Effector memory CD8-positive, alpha-beta T cell (primary cell): ENCODE data around the gene AFF3.
A peak's percentile ranks its signal among the peaks of the same experiment; 100 is the strongest.
"Not testable (repeated sequence)": the region's sequence is repeated elsewhere in the genome, so short reads cannot be mapped to it uniquely, and the experiment has no call there.

ENCODE experiments used
- ATAC-seq: fragments of 150-1000 bp; cut with Tn5 transposase; replicated peaks from 2 replicates; pipeline ENCODE4 v1.10.0; 2021; ENCODE audit warnings: mild to moderate bottlenecking, moderate library complexity
- DNase-seq, 3 experiments: peaks; one replicate each; pipeline ENCODE4 v3.0.0; 2021
- H3K27ac Mint-ChIP-seq, 2 donors: one replicate each; pipeline ENCODE4 v1.8.0; 2022; ENCODE audit warnings: mild to moderate bottlenecking in 2 of 2, mixed read lengths in 2 of 2, moderate library complexity in 2 of 2
- H3K27me3 Mint-ChIP-seq, 2 donors: one replicate each; pipeline ENCODE4 v1.8.0; 2022; ENCODE audit warnings: mixed read lengths in 2 of 2
- H3K36me3 Mint-ChIP-seq: one replicate; pipeline ENCODE4 v1.8.0; 2022; ENCODE audit warnings: mild to moderate bottlenecking, moderate library complexity, mixed read lengths; ENCODE audit not compliant: insufficient read depth
- H3K4me1 Mint-ChIP-seq, 2 donors: one replicate each; pipeline ENCODE4 v1.8.0; 2022; ENCODE audit warnings: low read depth in 2 of 2, mixed read lengths in 2 of 2
- H3K4me3 Mint-ChIP-seq, 2 donors: one replicate each; pipeline ENCODE4 v1.8.0; 2022; ENCODE audit warnings: mild to moderate bottlenecking in 2 of 2, mixed read lengths in 2 of 2, moderate library complexity in 2 of 2
- H3K9me3 Mint-ChIP-seq, 2 donors: one replicate each; pipeline ENCODE4 v1.8.0; 2022; ENCODE audit warnings: mixed read lengths in 2 of 2

Gene AFF3

GRCh38 chr2:100109986-100110613 lies 32.3 kb downstream of the AFF3 start:
- no peaks in the 10 kb centered on the region for H3K36me3 Mint-ChIP-seq
- no peak overlapping the region for H3K4me3 Mint-ChIP-seq
- peaks cover 30 to 44% of the 10 kb centered on the region in 2 donors for H3K27me3 Mint-ChIP-seq
- H3K9me3 Mint-ChIP-seq: no peaks in the 10 kb centered on the region
- ATAC-seq (no peak), DNase-seq (no peak)
- no peak overlapping the region for H3K27ac Mint-ChIP-seq
- peaks cover 4 to 5% of the 10 kb centered on the region in 2 donors for H3K4me1 Mint-ChIP-seq

DNA sequence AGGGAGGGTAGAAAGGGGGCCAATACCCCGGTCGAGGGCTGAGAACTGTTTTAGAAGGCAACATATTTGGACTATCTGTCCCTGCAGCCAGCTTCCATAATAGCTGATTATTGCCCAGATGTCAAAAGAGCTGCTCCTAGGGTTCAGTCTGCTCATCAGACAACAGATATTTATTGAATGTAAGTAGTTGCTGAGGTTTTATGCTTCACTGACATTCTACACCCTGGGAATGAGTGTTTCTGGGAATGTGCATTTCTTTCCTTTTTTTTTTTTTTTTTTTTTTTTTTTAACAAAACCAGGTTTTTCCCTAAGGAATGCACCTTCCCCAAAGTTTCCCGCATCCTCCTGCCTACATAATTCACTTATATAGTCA lies 33.8 kb downstream of the AFF3 start:
- not testable (repeated sequence) for H3K4me3 Mint-ChIP-seq, ATAC-seq, DNase-seq, H3K27ac Mint-ChIP-seq, H3K9me3 Mint-ChIP-seq, H3K36me3 Mint-ChIP-seq, H3K4me1 Mint-ChIP-seq
- H3K27me3 Mint-ChIP-seq: peaks cover 30 to 44% of the 10 kb centered on the region in 2 donors

DNA sequence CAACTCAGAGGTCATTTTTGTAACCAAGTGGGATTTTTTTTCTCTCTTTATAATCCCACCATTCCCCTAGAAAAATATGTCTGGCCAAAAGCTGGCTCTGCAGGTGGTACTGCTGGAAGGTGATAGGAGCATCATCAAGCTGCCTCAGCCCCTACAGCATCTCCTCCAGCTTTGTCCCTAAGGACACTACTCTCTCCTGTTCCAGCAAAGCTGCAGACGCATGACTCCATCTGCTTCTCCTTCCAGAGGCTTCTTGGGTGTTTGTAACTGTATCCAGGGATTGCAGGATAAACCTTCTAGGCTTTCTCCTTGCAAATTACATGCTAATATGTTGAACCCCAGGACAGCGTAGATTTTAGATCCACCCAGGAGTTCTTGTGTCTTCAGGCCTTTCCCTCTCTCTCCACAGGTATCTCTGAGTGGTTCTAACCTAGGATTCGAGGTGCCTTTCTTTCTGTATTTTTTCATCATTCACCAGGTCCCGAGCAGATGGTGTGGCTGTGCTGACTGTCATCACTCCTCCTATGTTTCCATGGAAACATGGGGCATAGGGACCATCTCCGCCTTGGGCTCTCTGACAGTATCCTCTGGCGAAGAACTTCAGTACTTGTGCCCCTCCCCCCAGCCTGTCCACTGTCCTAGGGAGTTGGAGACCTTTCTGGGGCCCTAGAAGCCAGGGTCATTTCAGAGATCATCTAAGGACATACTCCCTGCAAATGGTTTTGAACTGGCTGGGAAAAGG lies 34.3 kb downstream of the AFF3 start:
- H3K36me3 Mint-ChIP-seq: no peaks in the 10 kb centered on the region
- peaks cover 4 to 5% of the 10 kb centered on the region in 2 donors for H3K4me1 Mint-ChIP-seq
- peaks cover 30 to 44% of the 10 kb centered on the region in 2 donors for H3K27me3 Mint-ChIP-seq
- DNase-seq (no peak), ATAC-seq (no peak)
- no peaks in the 10 kb centered on the region for H3K9me3 Mint-ChIP-seq
- H3K4me3 Mint-ChIP-seq: no peak overlapping the region
- no peak overlapping the region for H3K27ac Mint-ChIP-seq

DNA sequence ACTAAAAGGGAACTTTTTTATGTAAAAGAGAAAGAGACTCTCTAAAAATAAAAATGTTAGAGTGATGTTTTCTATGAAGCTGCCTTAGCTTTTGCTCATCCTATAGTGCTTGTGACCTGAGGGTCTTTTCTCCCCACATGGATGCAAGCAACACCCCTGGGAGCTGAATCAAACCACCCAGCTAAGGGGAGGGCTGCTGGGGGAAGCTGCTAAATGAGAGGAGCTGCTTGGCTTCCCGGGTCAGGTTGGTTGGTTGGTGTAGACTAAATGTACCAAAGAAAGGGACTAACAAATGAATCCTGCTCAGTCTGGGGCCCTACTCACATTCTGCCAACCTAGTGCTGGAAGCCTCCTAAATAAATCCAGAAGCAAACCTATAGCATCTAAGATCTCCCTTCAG lies 35.0 kb downstream of the AFF3 start:
- Mint-ChIP-seq H3K4me1 (peaks cover 4 to 5% of the 10 kb centered on the region in 2 donors), H3K27me3 (peaks cover 30 to 44% of the 10 kb centered on the region in 2 donors), H3K36me3 (no peaks in the 10 kb centered on the region), H3K27ac (no peak overlapping the region), H3K4me3 (no peak overlapping the region), H3K9me3 (no peaks in the 10 kb centered on the region)
- ATAC-seq (no peak), DNase-seq (no peak)

DNA sequence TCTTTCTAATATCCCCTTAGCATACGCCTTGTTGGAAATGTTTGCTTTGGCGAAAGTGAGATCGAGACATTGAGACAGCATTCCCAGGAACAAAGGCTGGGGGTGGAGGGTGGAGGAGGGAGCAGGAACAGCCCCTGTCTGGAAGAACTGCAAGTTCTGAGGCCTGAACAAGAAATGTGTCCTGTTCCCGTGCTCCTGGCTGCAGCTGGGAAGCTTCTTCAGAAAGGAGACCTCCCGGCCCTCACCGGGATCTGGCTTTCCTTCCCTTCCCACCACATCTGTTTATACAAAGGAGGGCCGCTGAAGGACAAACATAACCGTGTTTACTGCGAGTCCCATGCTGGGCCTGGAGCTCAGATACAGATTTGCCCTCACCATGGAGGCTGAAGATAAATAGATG lies 35.9 kb downstream of the AFF3 start:
- no peak for ATAC-seq
- DNase-seq: no peak
- Mint-ChIP-seq H3K4me3 (no peak overlapping the region), H3K36me3 (no peaks in the 10 kb centered on the region), H3K27me3 (peaks cover 30 to 44% of the 10 kb centered on the region in 2 donors), H3K4me1 (peaks cover 4 to 5% of the 10 kb centered on the region in 2 donors), H3K27ac (no peak overlapping the region), H3K9me3 (no peaks in the 10 kb centered on the region)

DNA sequence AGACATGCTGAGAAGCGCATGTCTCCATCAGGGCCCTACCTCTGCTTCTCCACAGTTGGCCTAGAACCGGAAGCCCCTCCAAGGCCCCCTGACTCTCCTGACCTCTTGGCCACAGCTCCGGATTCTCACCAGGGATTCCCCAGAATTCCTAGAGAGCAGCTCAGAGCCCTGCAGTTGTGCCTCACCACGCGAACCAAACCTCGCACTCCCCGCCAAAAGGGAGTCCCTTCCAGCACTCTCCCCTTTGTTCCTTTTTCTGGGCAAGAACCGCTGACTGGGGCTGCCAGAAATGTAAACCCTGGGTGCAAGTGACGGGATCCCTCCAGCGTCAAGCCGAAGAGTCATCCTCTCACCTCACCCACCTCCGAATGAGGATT lies 36.7 kb downstream of the AFF3 start:
- DNase-seq (no peak), ATAC-seq (no peak)
- H3K9me3 Mint-ChIP-seq: no peaks in the 10 kb centered on the region
- peak overlapping the region; percentile 38 to 62 for H3K27ac Mint-ChIP-seq
- H3K27me3 Mint-ChIP-seq: peaks cover 30 to 44% of the 10 kb centered on the region in 2 donors
- peak overlapping the region; percentile 70 to 77 for H3K4me3 Mint-ChIP-seq
- H3K36me3 Mint-ChIP-seq: no peaks in the 10 kb centered on the region
- peaks cover 4 to 5% of the 10 kb centered on the region in 2 donors for H3K4me1 Mint-ChIP-seq

DNA sequence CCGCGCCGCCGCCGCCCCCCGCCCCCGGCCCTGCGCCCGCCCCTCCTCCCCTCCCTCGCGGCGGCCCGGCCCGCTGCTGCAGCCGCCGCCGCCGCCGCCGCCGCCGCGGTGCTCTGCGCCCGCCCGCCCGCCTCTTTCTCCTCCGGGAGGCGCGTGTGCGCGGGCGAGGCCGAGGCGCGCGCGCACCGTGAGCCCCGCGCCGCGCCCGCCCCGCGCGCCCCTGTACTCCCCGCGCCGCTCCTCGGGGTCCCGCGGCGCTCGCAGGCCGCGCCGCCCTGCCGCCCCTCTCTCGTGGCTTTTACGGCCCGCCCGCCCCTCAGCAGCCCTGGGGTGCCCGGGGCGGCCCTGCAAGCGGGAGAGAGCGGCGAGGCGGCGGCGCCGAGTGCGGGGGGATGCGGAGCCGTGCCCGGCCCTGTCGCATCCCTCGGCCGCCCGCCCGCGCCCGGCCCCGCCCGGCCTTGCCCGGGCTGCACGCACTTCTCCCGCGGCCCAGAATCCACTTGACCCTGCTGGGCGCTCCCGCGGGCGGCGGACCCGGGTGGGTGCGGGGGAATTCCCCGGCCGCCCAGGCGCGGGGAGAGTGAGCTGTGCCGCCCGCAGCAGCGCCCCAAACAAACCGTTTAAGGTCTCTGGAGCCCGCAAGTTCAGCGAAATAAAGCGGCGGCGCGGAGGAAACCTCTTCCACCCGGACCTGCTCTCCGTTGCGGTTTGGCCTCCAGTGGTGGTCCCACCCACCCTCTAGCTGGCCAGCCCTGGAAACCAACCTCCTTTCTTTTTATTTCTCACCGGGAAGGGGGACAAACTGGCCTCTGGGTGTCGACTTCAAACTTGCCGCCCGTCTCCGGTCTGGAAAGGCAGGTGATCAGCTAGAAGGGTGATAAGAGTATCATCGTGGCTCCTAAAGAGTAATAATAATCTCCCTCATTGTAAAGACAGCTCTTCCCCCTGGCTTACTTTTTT lies 37.4 kb downstream of the AFF3 start:
- peak; percentile 70 for ATAC-seq

DNA sequence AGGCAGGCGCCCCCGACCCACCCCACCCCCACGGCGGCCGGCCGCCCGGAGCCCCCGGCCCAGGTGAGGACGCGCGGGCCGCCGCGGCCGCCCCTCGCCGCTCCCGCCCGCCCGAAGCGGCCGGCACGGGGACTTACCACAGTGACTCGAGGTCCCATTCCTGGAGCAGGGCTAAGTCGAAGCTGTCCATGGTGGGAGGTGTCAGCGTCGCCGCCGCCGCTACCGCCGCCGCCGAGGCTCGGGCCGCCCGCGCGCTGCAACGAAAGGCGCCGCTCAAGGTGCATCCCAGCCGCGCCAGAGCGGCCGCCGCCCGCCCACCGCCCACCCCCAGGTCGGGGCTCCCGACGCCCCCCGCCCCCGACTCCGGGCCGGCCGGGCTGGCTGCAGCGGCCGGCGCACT lies 38.1 kb downstream of the AFF3 start:
- not testable (repeated sequence) for DNase-seq, H3K4me1 Mint-ChIP-seq, H3K36me3 Mint-ChIP-seq, H3K27ac Mint-ChIP-seq, H3K4me3 Mint-ChIP-seq, H3K9me3 Mint-ChIP-seq
- peak; percentile 46 for ATAC-seq
- H3K27me3 Mint-ChIP-seq: peaks cover 22 to 35% of the 10 kb centered on the region in 2 donors

More for the DNA sequence above, 37.4 kb downstream of the AFF3 start:
- peak overlapping the region; percentile 38 to 62 for H3K27ac Mint-ChIP-seq
- H3K36me3 Mint-ChIP-seq: no peaks in the 10 kb centered on the region
- peaks cover 4 to 5% of the 10 kb centered on the region in 2 donors for H3K4me1 Mint-ChIP-seq
- H3K27me3 Mint-ChIP-seq: peaks cover 28 to 40% of the 10 kb centered on the region in 2 donors
- no peaks in the 10 kb centered on the region for H3K9me3 Mint-ChIP-seq
- H3K4me3 Mint-ChIP-seq: peak overlapping the region; percentile 70 to 77
- peak in 1 of 3 experiments; percentile 5 for DNase-seq

DNA sequence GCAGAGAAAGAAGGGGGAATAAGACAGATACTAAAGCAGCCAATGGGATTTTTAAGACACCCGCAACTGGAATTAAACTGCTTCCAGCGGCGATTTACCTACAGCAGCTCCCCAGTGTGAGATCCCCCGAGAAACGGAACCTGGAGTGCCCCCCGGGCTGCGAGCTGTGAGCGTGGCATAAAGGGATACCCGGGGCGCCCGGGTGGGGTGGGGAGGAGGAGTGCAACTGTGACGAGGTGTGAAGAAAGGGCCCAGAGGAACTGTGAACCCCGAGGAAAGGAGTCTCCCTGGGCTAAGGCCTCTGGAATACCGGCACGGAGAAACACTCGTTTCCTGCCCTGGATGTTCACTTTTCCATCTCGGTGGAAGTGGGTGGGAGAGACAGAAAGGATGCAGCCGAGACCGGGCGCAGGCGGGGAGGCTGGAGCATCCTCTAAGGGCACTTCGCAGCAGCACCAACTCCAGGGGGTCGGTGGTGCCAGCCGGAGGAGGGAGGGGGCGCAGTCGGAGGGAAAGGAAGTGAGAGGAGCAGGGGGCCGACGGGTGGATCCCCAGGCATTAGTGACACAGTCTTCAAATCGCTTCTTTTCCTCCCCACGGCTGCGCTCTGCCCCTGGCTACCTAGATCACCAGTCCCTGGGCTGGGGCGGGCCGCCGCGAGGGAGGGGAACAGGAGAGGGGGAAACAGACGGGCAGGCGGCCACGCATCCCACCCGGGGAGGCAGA lies 38.7 kb downstream of the AFF3 start:
- ATAC-seq: peak; percentile 28
- H3K4me3 Mint-ChIP-seq: peak overlapping the region; percentile 41 to 53
- H3K4me1 Mint-ChIP-seq, H3K36me3 Mint-ChIP-seq, H3K9me3 Mint-ChIP-seq, DNase-seq, H3K27ac Mint-ChIP-seq: not testable (repeated sequence)
- H3K27me3 Mint-ChIP-seq: peaks cover 22 to 35% of the 10 kb centered on the region in 2 donors

GRCh38 chr2:100102466-100103180 lies 39.8 kb downstream of the AFF3 start:
- H3K9me3 Mint-ChIP-seq, H3K27ac Mint-ChIP-seq, H3K36me3 Mint-ChIP-seq, ATAC-seq, DNase-seq, H3K4me1 Mint-ChIP-seq: not testable (repeated sequence)
- Mint-ChIP-seq H3K4me3 (peak overlapping the region; percentile 41 to 53), H3K27me3 (peaks cover 18 to 24% of the 10 kb centered on the region in 2 donors)

DNA sequence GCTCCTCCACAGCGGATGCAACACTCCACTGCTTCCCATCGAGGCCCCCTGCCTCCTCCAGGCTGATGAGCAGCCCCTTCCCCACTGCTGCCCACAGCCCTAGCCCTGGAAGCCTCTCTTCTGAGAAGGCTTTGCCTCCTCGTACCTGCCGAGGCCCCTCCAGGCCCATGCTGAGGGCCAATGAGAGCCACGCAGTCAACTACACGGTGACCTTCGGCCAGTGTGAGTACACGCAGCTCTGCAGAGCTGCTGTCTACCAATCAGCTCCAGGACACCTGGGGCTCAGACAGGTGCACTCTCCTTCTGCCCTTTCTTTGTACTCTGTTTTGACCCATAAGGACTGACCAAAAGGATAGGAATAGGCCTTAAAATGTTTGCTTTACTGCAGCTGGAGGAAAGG lies 43.5 kb downstream of the AFF3 start:
- H3K9me3 Mint-ChIP-seq, H3K4me3 Mint-ChIP-seq, H3K36me3 Mint-ChIP-seq, H3K27ac Mint-ChIP-seq, H3K4me1 Mint-ChIP-seq, H3K27me3 Mint-ChIP-seq, ATAC-seq, DNase-seq: not testable (repeated sequence)

- not testable (repeated sequence) for H3K4me3 Mint-ChIP-seq, H3K36me3 Mint-ChIP-seq, H3K4me1 Mint-ChIP-seq, H3K27me3 Mint-ChIP-seq, ATAC-seq, H3K27ac Mint-ChIP-seq, DNase-seq, H3K9me3 Mint-ChIP-seq
Measured at GRCh38 chr2:100097611-100098294, 44.6 kb downstream of the AFF3 start.
